Lower leg skin (tissue), 4 donors: ENCODE results near the gene PLCB1. TPM values are rescaled to one million over a fixed set of nuclear protein-coding genes. Genes with fewer than 3 reads are reported as not detected.
A peak's percentile ranks its signal among the peaks of the same experiment; 100 is the strongest.

ENCODE experiments used
- DNase-seq, 2 donors: peaks; one replicate each; pipeline ENCODE4 v3.0.0-alpha.2; 2019; ENCODE audit warnings: low spot score in 2 of 2
- H3K4me3 ChIP-seq: fragments of 200-600 bp; sonication (generic); 2 replicates; pipeline ENCODE4 v1.5.1; 2017; ENCODE audit warnings: mild to moderate bottlenecking, low read depth; ENCODE audit not compliant: poor library complexity, severe bottlenecking
- POLR2A ChIP-seq, 2 donors: fragments of 450-650 bp; IDR thresholded peaks; one replicate each; pipeline ENCODE4 v1.6.1; 2016 to 2017; ENCODE audit warnings: antibody characterized with exemption in 2 of 2, mild to moderate bottlenecking in 1 of 2, moderate library complexity in 1 of 2
- WGBS, 2 donors: methylation state at CpG; one replicate each; pipeline ENCODE4 v1.1.5; 2018; 5-methylcytosine and 5-hydroxymethylcytosine counted together
- intact Hi-C: fragments of 100-400 bp; cut with DNase I; formaldehyde crosslinking; loops from one replicate; pipeline ENCODE4 v1.15.0; 2023; ENCODE audit warnings: low total_unique reads
- total RNA-seq, 4 donors: library from RNA; depleted of rRNA; stranded (reverse); fragments of >200 nt; gene quantifications; one replicate each; pipeline ENCODE4 v1.1.0, GENCODE V29; 2016
- TF ChIP-seq, protein P1 (sequence below), 3 donors: fragments of 450-650 bp; IDR thresholded peaks; one replicate each; pipeline ENCODE4 v1.5.1; 2016; ENCODE audit warnings: antibody characterized with exemption in 3 of 3, mild to moderate bottlenecking in 3 of 3, moderate library complexity in 2 of 3

Gene PLCB1
- total RNA-seq, 4 donors from 2014 or later, result 4.1 to 16.2 (median 9.1) TPM

DNA sequence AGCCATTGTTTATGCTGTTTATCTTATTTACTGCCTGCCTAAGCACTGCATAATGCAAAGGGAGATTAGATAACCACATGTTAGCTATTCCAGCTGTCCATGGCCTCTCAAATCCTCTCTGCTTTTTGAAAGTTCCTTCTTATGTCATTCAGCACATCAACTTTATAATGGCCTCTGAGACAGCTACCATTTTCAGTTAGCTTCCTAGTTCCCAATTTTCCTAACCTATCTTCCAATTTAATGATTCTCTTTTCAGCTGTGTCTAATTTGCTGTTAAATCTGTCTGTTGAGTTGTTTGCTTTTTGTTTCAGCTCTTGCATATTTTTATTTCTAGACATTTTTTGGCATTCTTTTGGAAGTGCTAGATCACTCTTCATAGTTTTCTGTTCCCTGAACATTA, 763.4 kb downstream of the PLCB1 start:
- DNase-seq, result no peak
- no peak overlapping the region for H3K4me3 ChIP-seq
- TF ChIP-seq, protein P1, sequence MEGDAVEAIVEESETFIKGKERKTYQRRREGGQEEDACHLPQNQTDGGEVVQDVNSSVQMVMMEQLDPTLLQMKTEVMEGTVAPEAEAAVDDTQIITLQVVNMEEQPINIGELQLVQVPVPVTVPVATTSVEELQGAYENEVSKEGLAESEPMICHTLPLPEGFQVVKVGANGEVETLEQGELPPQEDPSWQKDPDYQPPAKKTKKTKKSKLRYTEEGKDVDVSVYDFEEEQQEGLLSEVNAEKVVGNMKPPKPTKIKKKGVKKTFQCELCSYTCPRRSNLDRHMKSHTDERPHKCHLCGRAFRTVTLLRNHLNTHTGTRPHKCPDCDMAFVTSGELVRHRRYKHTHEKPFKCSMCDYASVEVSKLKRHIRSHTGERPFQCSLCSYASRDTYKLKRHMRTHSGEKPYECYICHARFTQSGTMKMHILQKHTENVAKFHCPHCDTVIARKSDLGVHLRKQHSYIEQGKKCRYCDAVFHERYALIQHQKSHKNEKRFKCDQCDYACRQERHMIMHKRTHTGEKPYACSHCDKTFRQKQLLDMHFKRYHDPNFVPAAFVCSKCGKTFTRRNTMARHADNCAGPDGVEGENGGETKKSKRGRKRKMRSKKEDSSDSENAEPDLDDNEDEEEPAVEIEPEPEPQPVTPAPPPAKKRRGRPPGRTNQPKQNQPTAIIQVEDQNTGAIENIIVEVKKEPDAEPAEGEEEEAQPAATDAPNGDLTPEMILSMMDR (IDR thresholded peaks at IDR 0.05), result no peak
- TF ChIP-seq POLR2A (IDR thresholded peaks at IDR 0.05), result no peak
- intact Hi-C loops, result no loop called here

DNA sequence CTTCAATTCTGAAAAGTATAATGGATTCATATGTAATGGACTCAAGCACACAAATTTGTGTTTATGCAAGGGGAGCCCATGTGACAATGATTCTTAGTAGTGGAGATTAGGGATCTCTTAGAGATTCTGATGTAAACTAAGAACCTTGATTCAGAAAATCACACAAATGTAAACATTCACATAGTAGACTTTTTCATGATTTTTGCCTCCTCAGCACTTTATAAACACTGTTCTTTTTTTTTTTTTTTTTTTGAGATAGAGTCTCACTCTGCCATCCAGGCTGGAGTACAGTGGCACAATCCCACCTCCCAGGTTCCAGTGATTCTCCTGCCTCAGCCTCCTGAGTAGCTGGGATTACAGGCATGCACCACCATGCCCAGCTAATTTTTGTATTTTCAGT, 766.8 kb downstream of the PLCB1 start:
- no peak for DNase-seq
- intact Hi-C loops, result no loop called here
- no peak overlapping the region for H3K4me3 ChIP-seq
- TF ChIP-seq POLR2A (IDR thresholded peaks at IDR 0.05), result no peak
- TF ChIP-seq, protein P1 (IDR thresholded peaks at IDR 0.05), result no peak

DNA sequence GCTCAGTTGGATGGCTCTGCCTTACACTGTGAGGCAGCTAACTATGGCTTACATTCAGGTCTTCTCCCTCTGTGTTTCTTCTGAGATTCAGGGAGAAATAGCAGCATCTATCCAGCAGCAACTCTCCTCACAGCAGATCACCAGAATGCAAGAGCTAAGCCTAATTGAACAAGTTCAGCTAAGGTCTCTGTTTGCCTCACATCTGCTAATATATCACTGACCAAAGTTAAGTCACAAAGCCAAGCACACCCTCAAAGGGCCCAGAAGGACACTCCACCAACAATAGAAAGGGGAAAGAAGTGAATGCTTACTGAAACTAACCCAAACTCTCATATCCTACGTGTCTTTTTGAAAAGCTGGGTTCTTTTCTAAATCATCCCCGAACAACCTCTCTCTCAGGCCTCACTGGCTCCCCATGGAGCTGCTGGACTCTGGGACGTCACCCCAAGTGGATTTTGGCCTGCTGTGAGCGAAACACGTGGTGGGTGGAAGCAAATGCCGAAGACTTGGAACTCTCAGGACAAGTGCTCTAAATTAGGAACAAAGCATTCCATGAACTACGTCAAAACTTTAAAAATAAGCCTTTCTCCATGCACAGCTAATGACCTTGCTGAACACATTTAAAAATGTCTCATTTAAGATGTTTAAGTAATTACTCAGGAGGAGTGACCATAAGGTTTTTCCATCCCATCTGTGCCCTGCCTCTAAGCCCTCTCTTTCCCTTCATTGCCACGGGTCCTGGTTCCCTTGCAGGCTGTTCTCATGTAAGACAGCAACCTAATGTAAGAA, 769.4 kb downstream of the PLCB1 start:
- intact Hi-C loops, result no loop called here
- 46 to 66% methylated on average over 8 of the region's 8 CpGs for WGBS, 2 donors
- TF ChIP-seq, protein P1 (IDR thresholded peaks at IDR 0.05), result no peak
- TF ChIP-seq POLR2A (IDR thresholded peaks at IDR 0.05), result no peak
- no peak overlapping the region for H3K4me3 ChIP-seq
- peak in 1 of 2 donors; percentile 84 for DNase-seq

DNA sequence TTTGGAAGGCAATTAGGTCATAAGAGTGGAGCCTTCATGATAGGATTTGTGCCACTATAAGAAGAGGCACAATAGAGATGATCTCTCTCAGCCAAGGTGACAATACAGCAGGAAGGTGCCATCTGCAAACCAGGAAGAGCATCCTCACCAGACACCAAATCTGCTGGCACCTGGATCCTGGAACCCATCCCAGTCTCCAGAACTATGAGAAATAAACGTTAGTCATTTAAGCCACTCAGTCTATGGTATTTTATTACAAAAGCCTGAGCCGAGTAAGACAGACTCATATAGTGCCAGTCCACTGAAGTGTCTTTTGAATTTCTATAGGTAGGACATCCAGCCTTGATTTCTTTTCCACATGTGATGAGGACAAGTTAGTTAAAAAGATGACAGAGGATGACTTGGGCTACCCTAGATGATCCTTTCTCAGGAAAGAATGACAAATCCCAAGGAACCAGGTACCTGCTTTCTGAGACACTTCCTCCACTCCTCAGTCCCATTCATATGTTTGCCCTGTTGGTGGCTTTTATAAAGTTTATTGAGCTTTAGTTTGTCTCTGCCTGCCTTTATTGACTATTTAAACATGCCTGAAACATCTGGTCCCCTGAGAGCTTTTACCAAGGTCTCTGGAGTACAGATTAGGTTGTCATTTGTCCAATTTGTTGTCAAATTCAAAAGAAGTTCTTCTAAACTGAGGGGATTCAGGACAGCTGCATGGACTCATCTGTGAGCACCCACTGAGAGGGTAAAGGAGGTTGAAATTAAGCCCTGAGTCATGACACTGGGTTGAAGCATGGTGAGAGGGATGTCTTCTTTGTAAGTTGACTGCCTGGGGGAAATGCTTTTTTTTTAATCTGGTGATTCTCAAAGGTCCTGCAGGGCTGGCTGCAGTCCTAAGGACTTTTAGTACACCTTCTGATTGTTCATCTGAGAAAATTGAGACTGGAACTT, 771.9 kb downstream of the PLCB1 start:
- WGBS, 2 donors, result 57 to 72% methylated on average over 2 of the region's 2 CpGs

DNA sequence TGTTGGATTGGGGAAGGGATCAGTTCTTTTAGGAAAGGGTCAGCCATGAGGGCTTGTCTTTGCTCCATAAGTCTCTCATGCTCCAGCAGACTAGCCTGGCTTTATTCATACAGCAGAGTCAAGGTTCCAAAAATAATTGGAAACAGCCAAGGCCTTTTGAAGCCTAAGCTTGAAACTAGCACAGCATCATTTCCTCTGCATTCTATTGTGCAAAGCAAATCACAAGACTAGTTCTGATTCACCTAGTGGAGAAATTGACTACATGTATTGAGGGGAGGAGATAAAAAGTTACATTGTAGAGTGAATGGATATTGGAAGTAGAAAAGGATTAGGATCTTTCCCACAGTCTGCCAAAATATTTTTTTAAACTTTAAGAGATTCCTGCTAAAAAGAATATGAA, 777.5 kb downstream of the PLCB1 start:
- no peak for TF ChIP-seq POLR2A (IDR thresholded peaks at IDR 0.05)
- TF ChIP-seq, protein P1 (IDR thresholded peaks at IDR 0.05), result no peak
- DNase-seq, result no peak
- no peak overlapping the region for H3K4me3 ChIP-seq
- intact Hi-C loops, result no loop called here

More for the DNA sequence above, 771.9 kb downstream of the PLCB1 start:
- intact Hi-C loops, result no loop called here
- DNase-seq, result no peak
- H3K4me3 ChIP-seq, result no peak overlapping the region
- TF ChIP-seq POLR2A (IDR thresholded peaks at IDR 0.05), result no peak
- TF ChIP-seq, protein P1 (IDR thresholded peaks at IDR 0.05), result no peak
